Measurements from ENCODE around the gene DNAJC7.

DNA sequence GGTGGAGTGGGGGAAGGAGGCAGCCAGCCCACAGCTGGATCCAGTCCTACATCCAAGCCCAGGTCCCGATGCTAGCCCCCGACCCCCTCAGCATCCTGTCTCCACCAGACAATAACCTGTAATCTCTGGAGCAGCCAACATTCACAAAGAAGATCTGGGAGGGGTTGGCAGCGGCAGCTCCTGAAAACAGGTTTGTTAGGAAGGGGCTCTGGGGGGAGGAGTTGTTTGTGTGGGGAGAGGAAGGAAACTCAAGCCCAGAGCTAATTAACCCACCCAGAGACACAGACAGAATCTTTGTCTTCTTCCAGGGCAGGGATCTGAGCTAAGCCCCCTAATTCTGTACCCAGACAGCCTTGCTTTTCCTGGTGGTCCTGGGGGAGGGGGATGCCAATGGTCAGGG is 37.8 kb upstream of the DNAJC7 start:
- TF ChIP-seq, protein P1, sequence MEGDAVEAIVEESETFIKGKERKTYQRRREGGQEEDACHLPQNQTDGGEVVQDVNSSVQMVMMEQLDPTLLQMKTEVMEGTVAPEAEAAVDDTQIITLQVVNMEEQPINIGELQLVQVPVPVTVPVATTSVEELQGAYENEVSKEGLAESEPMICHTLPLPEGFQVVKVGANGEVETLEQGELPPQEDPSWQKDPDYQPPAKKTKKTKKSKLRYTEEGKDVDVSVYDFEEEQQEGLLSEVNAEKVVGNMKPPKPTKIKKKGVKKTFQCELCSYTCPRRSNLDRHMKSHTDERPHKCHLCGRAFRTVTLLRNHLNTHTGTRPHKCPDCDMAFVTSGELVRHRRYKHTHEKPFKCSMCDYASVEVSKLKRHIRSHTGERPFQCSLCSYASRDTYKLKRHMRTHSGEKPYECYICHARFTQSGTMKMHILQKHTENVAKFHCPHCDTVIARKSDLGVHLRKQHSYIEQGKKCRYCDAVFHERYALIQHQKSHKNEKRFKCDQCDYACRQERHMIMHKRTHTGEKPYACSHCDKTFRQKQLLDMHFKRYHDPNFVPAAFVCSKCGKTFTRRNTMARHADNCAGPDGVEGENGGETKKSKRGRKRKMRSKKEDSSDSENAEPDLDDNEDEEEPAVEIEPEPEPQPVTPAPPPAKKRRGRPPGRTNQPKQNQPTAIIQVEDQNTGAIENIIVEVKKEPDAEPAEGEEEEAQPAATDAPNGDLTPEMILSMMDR (IDR thresholded peaks at IDR 0.05), result no peak
- TF ChIP-seq POLR2A (IDR thresholded peaks at IDR 0.05) (no peak), POLR2AphosphoS5 (IDR thresholded peaks at IDR 0.05) (no peak)
